Measurements from ENCODE around the gene AK8.

AK8 gene

GRCh38 chr9:132857616-132858342 is 20.3 kb downstream of the AK8 start:
- ATAC-seq: no peak; the same call in 2 of the 3 replicates
- TF ChIP-seq CSDC2 (CRISPR knock-in tag; IDR thresholded peaks at IDR 0.05): no peak
- no peak for TF ChIP-seq ZFP3 (CRISPR knock-in tag; IDR thresholded peaks at IDR 0.05)
- TF ChIP-seq PATZ1 (CRISPR knock-in tag; IDR thresholded peaks at IDR 0.05; ENCODE audit: borderline replicate concordance): no peak
- TF ChIP-seq ZNF70 (CRISPR knock-in tag; IDR thresholded peaks at IDR 0.05): no peak
- no peak for TF ChIP-seq GLIS3 (CRISPR knock-in tag; IDR thresholded peaks at IDR 0.05)
- TF ChIP-seq CREB5 (CRISPR knock-in tag; IDR thresholded peaks at IDR 0.05; ENCODE audit: low read depth): no peak
- TF ChIP-seq SNAI2 (CRISPR knock-in tag; IDR thresholded peaks at IDR 0.05): no peak

- no peak for ATAC-seq
- TF ChIP-seq SNAI2 (CRISPR knock-in tag; IDR thresholded peaks at IDR 0.05) (no peak), ZFP30 (CRISPR knock-in tag; IDR thresholded peaks at IDR 0.05) (no peak), ZNF565 (CRISPR knock-in tag; conservative IDR thresholded peaks at IDR 0.05; ENCODE audit: low read depth) (no peak), POU6F1 (CRISPR knock-in tag; IDR thresholded peaks at IDR 0.05; ENCODE audit: borderline replicate concordance, low read depth) (no peak), OSR1 (CRISPR knock-in tag; IDR thresholded peaks at IDR 0.05) (no peak), ZC3H10 (CRISPR knock-in tag; IDR thresholded peaks at IDR 0.05) (no peak), ZNF70 (CRISPR knock-in tag; IDR thresholded peaks at IDR 0.05) (no peak), BACH2 (CRISPR knock-in tag; IDR thresholded peaks at IDR 0.05; ENCODE audit: borderline replicate concordance) (no peak), PATZ1 (CRISPR knock-in tag; IDR thresholded peaks at IDR 0.05; ENCODE audit: borderline replicate concordance) (no peak)
Observed at GRCh38 chr9:132857031-132857430, 21.1 kb downstream of the AK8 start.

- ATAC-seq: no peak; the same call in 2 of the 3 replicates
Observed at GRCh38 chr9:132855904-132856303, 22.2 kb downstream of the AK8 start.

GRCh38 chr9:132854832-132855231 is 23.3 kb downstream of the AK8 start:
- no peak for TF ChIP-seq ARNTL (CRISPR knock-in tag; IDR thresholded peaks at IDR 0.05; ENCODE audit: borderline replicate concordance, low read depth)
- TF ChIP-seq PATZ1 (CRISPR knock-in tag; IDR thresholded peaks at IDR 0.05; ENCODE audit: borderline replicate concordance): no peak
- no peak for TF ChIP-seq ZFP30 (CRISPR knock-in tag; IDR thresholded peaks at IDR 0.05)
- TF ChIP-seq ZFP3 (CRISPR knock-in tag; IDR thresholded peaks at IDR 0.05): no peak
- no peak for TF ChIP-seq CSDC2 (CRISPR knock-in tag; IDR thresholded peaks at IDR 0.05)
- no peak for TF ChIP-seq CSRNP3 (CRISPR knock-in tag; IDR thresholded peaks at IDR 0.05)
- TF ChIP-seq POU6F1 (CRISPR knock-in tag; IDR thresholded peaks at IDR 0.05; ENCODE audit: borderline replicate concordance, low read depth): no peak
- TF ChIP-seq TOX (CRISPR knock-in tag; IDR thresholded peaks at IDR 0.05; ENCODE audit: borderline replicate concordance): no peak
- TF ChIP-seq ZC3H10 (CRISPR knock-in tag; IDR thresholded peaks at IDR 0.05): no peak
- TF ChIP-seq ZNF70 (CRISPR knock-in tag; IDR thresholded peaks at IDR 0.05): no peak
- no peak for TF ChIP-seq RARB (CRISPR knock-in tag; IDR thresholded peaks at IDR 0.05)
- no peak for TF ChIP-seq BACH2 (CRISPR knock-in tag; IDR thresholded peaks at IDR 0.05; ENCODE audit: borderline replicate concordance)
- no peak for TF ChIP-seq ZNF8 (CRISPR knock-in tag; IDR thresholded peaks at IDR 0.05)
- no peak for TF ChIP-seq SNAI2 (CRISPR knock-in tag; IDR thresholded peaks at IDR 0.05)
- ATAC-seq: no peak

More at GRCh38 chr9:132855904-132856303, 22.2 kb downstream of the AK8 start:
- TF ChIP-seq TCF4 (CRISPR knock-in tag; IDR thresholded peaks at IDR 0.05; ENCODE audit: borderline replicate concordance) (no peak), ZC3H10 (CRISPR knock-in tag; IDR thresholded peaks at IDR 0.05) (no peak)

Data from SK-N-SH treated with all-trans-retinoic acid at 6 μM for 48 hours (cell line).